CD8-positive, alpha-beta T cell (primary cell): ENCODE data around the gene MCUB. TPM values are rescaled to one million over a fixed set of nuclear protein-coding genes. Genes with fewer than 3 reads are reported as not detected.

Source experiments
- total RNA-seq, 46 experiments: library from RNA in 2 of 46; stranded (reverse) in 2 of 46; gene quantifications; one replicate each; pipeline ENCODE4 v1.2.3 and lab custom pipeline; 2021 to 2026

The MCUB gene
- total RNA-seq, 2 experiments from 2014 or later = 84.3 to 91.9 TPM

Other genes starting within 250 kb of the MCUB start
- gene SEC24B, start 126.4 kb upstream of the MCUB start, total RNA-seq = 10 to 100 TPM; 40.6 to 42.9 TPM
- 1 to 10 TPM; 3.4 to 6.7 TPM for gene CASP6, start 143.2 kb downstream of the MCUB start, total RNA-seq
- gene PLA2G12A, start 169.8 kb downstream of the MCUB start, total RNA-seq = 10 to 100 TPM in 1 of 2 experiments, 1 to 10 TPM in 1; 7.8 to 10.2 TPM
- not detected for gene CFI, start 241.8 kb downstream of the MCUB start, total RNA-seq